ENCODE measurements around the gene PALS1.

Gene PALS1

GRCh38 chr14:67253076-67253635 is 11.9 kb downstream of the PALS1 start:
- DNase-seq (ENCODE audit: low read depth), result no peak
- H3K4me3 ChIP-seq (ENCODE audit: low read depth, low read length), result no peak overlapping the region
- TF ChIP-seq CTCF (IDR thresholded peaks at IDR 0.05; ENCODE audit: low read depth, low read length, missing control alignments), result no peak

- DNase-seq (ENCODE audit: low read depth), result no peak
- H3K4me3 ChIP-seq (ENCODE audit: low read depth, low read length), result no peak overlapping the region
- no peak for TF ChIP-seq CTCF (IDR thresholded peaks at IDR 0.05; ENCODE audit: low read depth, low read length, missing control alignments)
These were observed 16.7 kb downstream of the PALS1 start for GRCh38 chr14:67257906-67258305.

GRCh38 chr14:67260965-67261364 is 19.7 kb downstream of the PALS1 start:
- no peak overlapping the region for H3K4me3 ChIP-seq (ENCODE audit: low read depth, low read length)
- no peak for TF ChIP-seq CTCF (IDR thresholded peaks at IDR 0.05; ENCODE audit: low read depth, low read length, missing control alignments)
- DNase-seq (ENCODE audit: low read depth), result no peak

DNA sequence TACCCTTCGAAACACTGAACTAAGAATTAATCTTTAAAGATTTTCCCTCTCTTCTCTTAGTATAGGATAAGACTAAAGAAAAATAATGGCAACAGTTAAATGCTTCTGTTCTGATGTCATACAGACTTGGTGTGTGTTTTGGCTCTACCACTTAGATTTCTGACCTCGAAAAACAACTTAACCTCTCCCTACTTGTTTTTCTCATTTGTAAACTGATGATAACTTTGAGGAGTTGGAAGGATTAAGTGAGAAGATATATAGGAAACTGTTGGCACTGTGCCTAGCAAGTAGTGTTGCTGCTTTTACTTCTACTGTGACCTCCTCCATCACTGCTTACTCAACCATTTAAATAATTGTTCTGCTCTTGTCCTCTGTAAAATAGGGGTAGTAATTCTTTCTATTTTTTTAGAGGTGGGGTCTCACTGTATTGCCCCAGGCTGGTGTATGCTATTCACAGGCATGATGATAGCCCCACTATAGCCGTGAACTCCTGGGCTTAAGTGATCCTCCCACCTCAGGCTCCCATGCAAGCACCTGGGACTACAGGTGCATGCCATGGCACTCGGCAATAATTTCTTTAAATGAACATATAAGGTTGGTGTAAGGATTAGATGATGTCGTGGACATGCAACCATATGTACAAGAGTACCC is 22.4 kb downstream of the PALS1 start:
- DNase-seq (ENCODE audit: low read depth), result no peak
- H3K4me3 ChIP-seq (ENCODE audit: low read depth, low read length), result no peak overlapping the region
- TF ChIP-seq CTCF (IDR thresholded peaks at IDR 0.05; ENCODE audit: low read depth, low read length, missing control alignments), result no peak

- no peak for TF ChIP-seq CTCF (IDR thresholded peaks at IDR 0.05; ENCODE audit: low read depth, low read length, missing control alignments)
- no peak overlapping the region for H3K4me3 ChIP-seq (ENCODE audit: low read depth, low read length)
- DNase-seq (ENCODE audit: low read depth), result no peak
These were observed 23.9 kb downstream of the PALS1 start for GRCh38 chr14:67265131-67265530.

DNA sequence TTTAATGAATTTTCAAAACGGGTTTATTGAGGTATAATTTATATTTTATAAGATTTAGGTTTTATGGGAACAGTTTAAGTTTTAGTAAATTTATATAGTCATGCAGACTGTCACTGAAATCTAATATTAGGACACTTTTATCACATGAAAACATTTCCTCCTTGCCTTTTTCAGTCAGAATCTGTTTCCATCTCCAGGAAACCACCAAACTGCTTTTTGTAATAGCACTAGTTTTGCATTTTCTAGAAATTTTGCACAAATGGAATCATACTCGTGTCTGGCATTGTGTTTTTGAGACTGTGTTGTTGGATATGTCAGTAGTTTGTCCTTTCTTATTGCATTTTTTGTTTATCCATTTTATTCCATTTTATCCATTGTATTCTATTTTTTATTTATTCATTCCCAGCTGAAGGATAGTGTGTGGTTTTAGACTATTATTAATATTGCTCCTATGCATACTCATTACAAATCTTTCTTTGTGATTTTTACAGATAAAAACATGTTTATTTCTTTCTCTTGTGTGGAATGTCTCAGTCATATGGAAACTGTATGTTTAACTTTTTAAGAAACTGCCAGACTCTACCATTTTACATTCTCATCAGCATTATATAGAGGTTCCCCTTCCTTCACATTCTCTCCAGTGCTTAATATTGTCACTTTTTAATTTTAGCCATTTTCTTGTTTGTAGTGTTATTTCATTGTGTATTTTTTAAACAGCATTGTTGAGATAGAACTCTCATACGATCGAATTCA is 26.5 kb downstream of the PALS1 start:
- TF ChIP-seq CTCF (IDR thresholded peaks at IDR 0.05; ENCODE audit: low read depth, low read length, missing control alignments), result no peak
- no peak overlapping the region for H3K4me3 ChIP-seq (ENCODE audit: low read depth, low read length)
- DNase-seq (ENCODE audit: low read depth), result no peak
